ENCODE data around the gene CES2. TPM values are rescaled to one million over a fixed set of nuclear protein-coding genes. Genes with fewer than 3 reads are reported as not detected.

CES2 gene
- total RNA-seq, 1 donor from 2014 or later, result 26.7 TPM

GRCh38 chr16:66920924-66921680, 14.2 kb upstream of the CES2 start:
- H3K9me3 Mint-ChIP-seq (ENCODE audit: unreplicated experiment), result no peaks in the 10 kb centered on the region
- H3K36me3 Mint-ChIP-seq (ENCODE audit: low read depth, unreplicated experiment), result no peaks in the 10 kb centered on the region
- H3K27me3 Mint-ChIP-seq (ENCODE audit: unreplicated experiment), result peaks cover 15% of the 10 kb centered on the region
- no peaks in the 10 kb centered on the region for H3K4me1 Mint-ChIP-seq (ENCODE audit: unreplicated experiment)
- no peak overlapping the region for H3K27ac Mint-ChIP-seq (ENCODE audit: unreplicated experiment)
- H3K4me3 Mint-ChIP-seq (ENCODE audit: unreplicated experiment), result no peak overlapping the region
- no peak for TF ChIP-seq CTCF (IDR thresholded peaks at IDR 0.05; ENCODE audit: unreplicated experiment)
- DNase-seq (ENCODE audit: low spot score), result no peak

GRCh38 chr16:66921729-66922450, 13.4 kb upstream of the CES2 start:
- Mint-ChIP-seq H3K9me3 (ENCODE audit: unreplicated experiment) (no peaks in the 10 kb centered on the region), H3K27ac (ENCODE audit: unreplicated experiment) (no peak overlapping the region), H3K4me3 (ENCODE audit: unreplicated experiment) (no peak overlapping the region), H3K36me3 (ENCODE audit: low read depth, unreplicated experiment) (no peaks in the 10 kb centered on the region), H3K27me3 (ENCODE audit: unreplicated experiment) (peaks cover 15% of the 10 kb centered on the region), H3K4me1 (ENCODE audit: unreplicated experiment) (no peaks in the 10 kb centered on the region)
- no peak for DNase-seq (ENCODE audit: low spot score)
- no peak for TF ChIP-seq CTCF (IDR thresholded peaks at IDR 0.05; ENCODE audit: unreplicated experiment)

GRCh38 chr16:66923247-66923731, 12.0 kb upstream of the CES2 start:
- no peak for TF ChIP-seq CTCF (IDR thresholded peaks at IDR 0.05; ENCODE audit: unreplicated experiment)
- Mint-ChIP-seq H3K27ac (ENCODE audit: unreplicated experiment) (no peak overlapping the region), H3K4me3 (ENCODE audit: unreplicated experiment) (no peak overlapping the region), H3K36me3 (ENCODE audit: low read depth, unreplicated experiment) (no peaks in the 10 kb centered on the region), H3K27me3 (ENCODE audit: unreplicated experiment) (peaks cover 19% of the 10 kb centered on the region), H3K4me1 (ENCODE audit: unreplicated experiment) (no peaks in the 10 kb centered on the region), H3K9me3 (ENCODE audit: unreplicated experiment) (no peaks in the 10 kb centered on the region)
- DNase-seq (ENCODE audit: low spot score), result no peak

- TF ChIP-seq CTCF (IDR thresholded peaks at IDR 0.05; ENCODE audit: unreplicated experiment), result no peak
- H3K27ac Mint-ChIP-seq (ENCODE audit: unreplicated experiment), result no peak overlapping the region
- H3K27me3 Mint-ChIP-seq (ENCODE audit: unreplicated experiment), result peaks cover 19% of the 10 kb centered on the region
- H3K4me1 Mint-ChIP-seq (ENCODE audit: unreplicated experiment), result no peaks in the 10 kb centered on the region
- no peak for DNase-seq (ENCODE audit: low spot score)
- H3K36me3 Mint-ChIP-seq (ENCODE audit: low read depth, unreplicated experiment), result no peaks in the 10 kb centered on the region
- H3K9me3 Mint-ChIP-seq (ENCODE audit: unreplicated experiment), result no peaks in the 10 kb centered on the region
- H3K4me3 Mint-ChIP-seq (ENCODE audit: unreplicated experiment), result no peak overlapping the region
These were observed 11.4 kb upstream of the CES2 start for GRCh38 chr16:66923866-66924265.

Measured in endothelial cell (in vitro differentiated cells).